Upper lobe of right lung (tissue), 1 donor: ENCODE results near the gene ZNF862. TPM values are rescaled to one million over a fixed set of nuclear protein-coding genes. Genes with fewer than 3 reads are reported as not detected.

ENCODE experiments used
- ATAC-seq: fragments of 200-7000 bp; cut with Tn5 transposase; one replicate; pipeline ENCODE4 v1.9.1; 2020; ENCODE audit warnings: mild to moderate bottlenecking, moderate library complexity
- DNase-seq: peaks from one replicate; pipeline ENCODE4 v3.0.0-alpha.2; 2020
- H3K27ac ChIP-seq: fragments of 200-600 bp; one replicate; pipeline ENCODE4 v1.8.0; 2022
- H3K27me3 ChIP-seq: fragments of 200-600 bp; one replicate; pipeline ENCODE4 v1.8.0; 2022; ENCODE audit warnings: mild to moderate bottlenecking
- H3K36me3 ChIP-seq: fragments of 200-600 bp; one replicate; pipeline ENCODE4 v1.8.0; 2022
- H3K4me1 ChIP-seq: fragments of 200-600 bp; one replicate; pipeline ENCODE4 v1.8.0; 2022
- H3K4me3 ChIP-seq: fragments of 200-600 bp; one replicate; pipeline ENCODE4 v1.8.0; 2022; ENCODE audit warnings: mild to moderate bottlenecking
- H3K9me3 ChIP-seq: fragments of 200-600 bp; one replicate; pipeline ENCODE4 v1.8.0; 2022
- intact Hi-C: fragments of 100-400 bp; cut with DNase I; formaldehyde crosslinking; loops from one replicate; pipeline ENCODE4 v1.11.0; 2022
- total RNA-seq: library from RNA; stranded (reverse); fragmentation: NEBNext Ultra II Directional; extraction: Animal tissue kit (Norgen Biotek cat#: 25700); gene quantifications from one replicate; pipeline ENCODE4 v1.2.1, GENCODE V29; 2021
- TF ChIP-seq, protein P1 (sequence below): fragments of 200-600 bp; IDR thresholded peaks from one replicate; pipeline ENCODE4 v1.8.0; 2022; ENCODE audit warnings: antibody characterized with exemption
- donor health status: DM: no; HTN: yes; CAD: no; lungs with severe emphysema.

ZNF862 gene
- total RNA-seq, 1 donor from 2014 or later: 14.6 TPM

DNA sequence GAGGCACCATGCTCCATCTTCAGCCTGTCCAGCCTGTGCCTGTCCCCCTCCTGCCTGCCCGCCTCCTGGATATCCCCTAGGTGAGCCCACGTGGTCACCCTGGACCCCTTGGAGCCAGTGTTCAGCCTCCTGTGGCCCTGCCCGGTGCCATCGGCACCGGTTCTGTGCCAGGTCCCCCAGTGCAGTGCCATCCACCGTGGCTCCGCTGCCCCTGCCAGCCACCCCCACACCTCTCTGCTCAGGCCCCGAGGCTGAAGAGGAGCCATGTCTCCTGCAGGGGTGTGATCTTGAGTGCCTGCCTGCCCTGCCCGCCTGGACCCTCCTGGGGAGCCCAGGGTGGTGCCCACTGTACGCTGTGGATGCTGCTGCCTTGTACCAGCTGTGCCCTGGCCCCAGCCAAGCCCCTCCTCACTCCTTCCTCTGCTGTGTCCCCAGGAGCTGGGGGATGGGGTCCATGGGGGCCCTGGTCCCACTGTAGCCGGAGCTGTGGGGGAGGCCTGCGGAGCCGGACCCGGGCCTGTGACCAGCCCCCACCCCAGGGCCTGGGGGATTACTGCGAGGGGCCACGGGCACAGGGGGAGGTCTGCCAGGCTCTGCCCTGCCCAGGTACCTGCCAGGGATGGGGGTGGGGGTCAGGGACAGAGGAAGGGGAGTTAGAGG, 26.2 kb upstream of the ZNF862 start:
- TF ChIP-seq, protein P1, sequence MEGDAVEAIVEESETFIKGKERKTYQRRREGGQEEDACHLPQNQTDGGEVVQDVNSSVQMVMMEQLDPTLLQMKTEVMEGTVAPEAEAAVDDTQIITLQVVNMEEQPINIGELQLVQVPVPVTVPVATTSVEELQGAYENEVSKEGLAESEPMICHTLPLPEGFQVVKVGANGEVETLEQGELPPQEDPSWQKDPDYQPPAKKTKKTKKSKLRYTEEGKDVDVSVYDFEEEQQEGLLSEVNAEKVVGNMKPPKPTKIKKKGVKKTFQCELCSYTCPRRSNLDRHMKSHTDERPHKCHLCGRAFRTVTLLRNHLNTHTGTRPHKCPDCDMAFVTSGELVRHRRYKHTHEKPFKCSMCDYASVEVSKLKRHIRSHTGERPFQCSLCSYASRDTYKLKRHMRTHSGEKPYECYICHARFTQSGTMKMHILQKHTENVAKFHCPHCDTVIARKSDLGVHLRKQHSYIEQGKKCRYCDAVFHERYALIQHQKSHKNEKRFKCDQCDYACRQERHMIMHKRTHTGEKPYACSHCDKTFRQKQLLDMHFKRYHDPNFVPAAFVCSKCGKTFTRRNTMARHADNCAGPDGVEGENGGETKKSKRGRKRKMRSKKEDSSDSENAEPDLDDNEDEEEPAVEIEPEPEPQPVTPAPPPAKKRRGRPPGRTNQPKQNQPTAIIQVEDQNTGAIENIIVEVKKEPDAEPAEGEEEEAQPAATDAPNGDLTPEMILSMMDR: no peak
- Histone ChIP-seq H3K27ac (no peak overlapping the region), H3K27me3 (no peaks in the 10 kb centered on the region), H3K9me3 (no peaks in the 10 kb centered on the region), H3K4me1 (no peaks in the 10 kb centered on the region), H3K36me3 (no peaks in the 10 kb centered on the region), H3K4me3 (no peak overlapping the region)
- DNase-seq: no peak
- intact Hi-C loops: loop anchor here (10.0 kb wide), 1 partner anchor 63 kb away; the partner anchor contains the start of gene ATP6V0E2
- ATAC-seq: no peak

DNA sequence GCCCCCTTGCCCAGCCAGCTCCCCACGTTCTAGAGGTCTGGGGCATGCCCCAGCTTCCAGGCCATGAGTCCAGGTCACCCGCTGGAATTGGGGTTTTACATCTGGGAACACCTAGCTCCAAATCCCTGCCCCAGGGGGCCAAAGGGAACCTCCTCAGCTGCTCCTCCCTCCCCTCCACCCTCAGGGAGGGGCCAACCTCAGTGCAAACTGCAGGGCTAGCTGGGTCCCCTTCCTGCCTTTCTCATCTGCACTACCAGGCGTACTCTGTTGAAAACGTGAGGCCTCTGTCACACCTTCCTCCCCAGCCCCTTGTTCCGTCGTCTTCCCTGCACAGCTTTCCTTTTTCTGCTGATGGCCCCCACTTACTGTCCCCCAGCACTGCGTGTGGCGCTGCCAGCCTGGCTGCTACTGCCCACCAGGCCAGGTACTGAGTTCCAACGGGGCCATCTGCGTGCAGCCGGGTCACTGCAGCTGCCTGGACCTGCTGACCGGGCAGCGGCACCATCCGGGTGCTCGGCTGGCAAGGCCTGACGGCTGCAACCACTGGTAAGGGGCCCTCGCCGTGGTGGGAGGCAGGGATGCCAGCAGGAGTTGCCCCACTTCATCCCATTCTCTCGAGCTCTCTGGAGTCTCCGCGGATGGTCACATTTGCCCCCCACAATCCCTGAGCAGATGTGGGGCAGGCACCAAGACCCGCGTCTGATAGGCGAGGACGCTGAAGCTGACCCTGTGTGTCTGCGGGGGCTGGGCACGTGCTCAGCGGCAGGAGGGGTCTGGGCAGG, 24.7 kb upstream of the ZNF862 start:
- no peaks in the 10 kb centered on the region for H3K36me3 ChIP-seq
- no peak overlapping the region for H3K27ac ChIP-seq
- no peaks in the 10 kb centered on the region for H3K4me1 ChIP-seq
- ATAC-seq (no peak), DNase-seq (no peak)
- no peaks in the 10 kb centered on the region for H3K9me3 ChIP-seq
- H3K4me3 ChIP-seq: no peak overlapping the region
- no peaks in the 10 kb centered on the region for H3K27me3 ChIP-seq
- TF ChIP-seq, protein P1: no peak
- intact Hi-C loops: loop anchor here (10.0 kb wide), 1 partner anchor 61 kb away; the partner anchor contains the start of gene ATP6V0E2

GRCh38 chr7:149814494-149814893, 23.7 kb upstream of the ZNF862 start:
- no peaks in the 10 kb centered on the region for H3K4me1 ChIP-seq

GRCh38 chr7:149815121-149815520, 23.1 kb upstream of the ZNF862 start:
- no peaks in the 10 kb centered on the region for H3K4me1 ChIP-seq
- H3K36me3 ChIP-seq: no peaks in the 10 kb centered on the region
- H3K9me3 ChIP-seq: no peaks in the 10 kb centered on the region
- no peak for ATAC-seq
- no peaks in the 10 kb centered on the region for H3K27me3 ChIP-seq
- intact Hi-C loops: loop anchor here (10.0 kb wide), 1 partner anchor 60 kb away; the partner anchor contains the start of gene ATP6V0E2
- DNase-seq: no peak
- TF ChIP-seq, protein P1: no peak
- H3K4me3 ChIP-seq: no peak overlapping the region
- no peak overlapping the region for H3K27ac ChIP-seq

More at GRCh38 chr7:149814494-149814893, 23.7 kb upstream of the ZNF862 start:
- ATAC-seq: no peak
- no peak overlapping the region for H3K4me3 ChIP-seq
- TF ChIP-seq, protein P1: no peak
- intact Hi-C loops: loop anchor here (10.0 kb wide), 1 partner anchor 60 kb away; the partner anchor contains the start of gene ATP6V0E2
- H3K27me3 ChIP-seq: no peaks in the 10 kb centered on the region
- H3K36me3 ChIP-seq: no peaks in the 10 kb centered on the region
- DNase-seq: no peak
- no peak overlapping the region for H3K27ac ChIP-seq
- no peaks in the 10 kb centered on the region for H3K9me3 ChIP-seq

- H3K4me3 ChIP-seq: no peak overlapping the region
Observed at GRCh38 chr7:149815661-149816266, 22.4 kb upstream of the ZNF862 start.

More at GRCh38 chr7:149815661-149816266, 22.4 kb upstream of the ZNF862 start:
- Histone ChIP-seq H3K9me3 (no peaks in the 10 kb centered on the region), H3K4me1 (no peaks in the 10 kb centered on the region), H3K27ac (no peak overlapping the region), H3K27me3 (no peaks in the 10 kb centered on the region), H3K36me3 (no peaks in the 10 kb centered on the region)
- ATAC-seq (no peak), DNase-seq (no peak)
- intact Hi-C loops: loop anchor here (10.0 kb wide), 1 partner anchor 59 kb away; the partner anchor contains the start of gene ATP6V0E2
- TF ChIP-seq, protein P1: no peak
